Measurements from ENCODE around the gene LPAR1. TPM values are rescaled to one million over a fixed set of nuclear protein-coding genes. Genes with fewer than 3 reads are reported as not detected.

Gene LPAR1
- polyA plus RNA-seq, 3 donors = 20.1 to 28.6 (median 22.6) TPM

DNA sequence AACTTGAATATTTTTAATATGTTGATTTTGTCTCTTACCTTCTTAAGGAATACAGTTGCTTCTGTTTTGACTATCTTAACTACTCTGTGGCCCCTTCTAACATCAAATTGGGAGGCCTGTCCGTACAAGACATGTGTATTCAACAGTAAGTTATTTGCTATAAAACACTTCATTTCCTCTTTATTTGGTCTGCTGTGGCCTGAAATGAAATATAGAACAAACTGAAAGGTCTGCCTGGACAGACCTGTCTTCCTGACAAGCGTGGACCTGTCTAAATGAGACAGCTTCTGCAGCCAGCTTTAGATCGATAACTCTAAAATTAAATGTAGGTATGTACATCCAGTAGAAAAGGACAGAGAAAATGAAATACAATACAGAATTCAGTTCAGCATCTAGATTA is 2.2 kb upstream of the LPAR1 start:
- no peak for DNase-seq

DNA sequence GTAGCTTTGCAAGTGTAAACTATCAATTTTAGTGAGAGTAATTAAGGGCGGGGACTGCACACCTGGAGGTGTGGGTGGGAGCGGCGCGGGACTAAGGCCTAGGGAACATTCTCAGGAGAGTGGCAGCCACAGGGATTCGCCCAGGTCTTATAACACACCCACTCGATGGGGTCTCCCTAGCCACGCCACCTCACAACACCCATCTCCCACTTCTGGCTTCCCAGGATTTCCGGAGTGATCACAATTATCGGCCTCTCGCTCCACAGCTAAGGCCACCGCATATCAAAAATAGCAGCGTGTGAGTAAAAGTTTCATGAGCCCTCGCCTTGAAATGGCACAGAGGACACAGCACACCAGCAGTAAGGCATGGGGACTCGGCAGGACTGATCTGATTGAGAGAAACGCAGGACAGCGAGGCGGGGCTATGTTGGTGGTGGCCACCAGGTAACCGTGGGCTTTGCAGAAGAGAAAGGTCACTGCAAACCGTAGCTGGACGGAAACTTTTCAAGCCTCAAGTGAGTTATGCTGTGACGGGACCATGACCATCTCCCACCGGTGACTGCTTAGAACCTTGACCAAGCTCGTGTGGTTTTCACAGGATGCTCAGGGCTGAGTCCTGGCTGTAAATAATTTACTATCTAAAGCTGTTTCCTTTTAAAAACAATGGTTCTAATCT is 1.1 kb upstream of the LPAR1 start:
- peak; percentile 3 for DNase-seq

DNA sequence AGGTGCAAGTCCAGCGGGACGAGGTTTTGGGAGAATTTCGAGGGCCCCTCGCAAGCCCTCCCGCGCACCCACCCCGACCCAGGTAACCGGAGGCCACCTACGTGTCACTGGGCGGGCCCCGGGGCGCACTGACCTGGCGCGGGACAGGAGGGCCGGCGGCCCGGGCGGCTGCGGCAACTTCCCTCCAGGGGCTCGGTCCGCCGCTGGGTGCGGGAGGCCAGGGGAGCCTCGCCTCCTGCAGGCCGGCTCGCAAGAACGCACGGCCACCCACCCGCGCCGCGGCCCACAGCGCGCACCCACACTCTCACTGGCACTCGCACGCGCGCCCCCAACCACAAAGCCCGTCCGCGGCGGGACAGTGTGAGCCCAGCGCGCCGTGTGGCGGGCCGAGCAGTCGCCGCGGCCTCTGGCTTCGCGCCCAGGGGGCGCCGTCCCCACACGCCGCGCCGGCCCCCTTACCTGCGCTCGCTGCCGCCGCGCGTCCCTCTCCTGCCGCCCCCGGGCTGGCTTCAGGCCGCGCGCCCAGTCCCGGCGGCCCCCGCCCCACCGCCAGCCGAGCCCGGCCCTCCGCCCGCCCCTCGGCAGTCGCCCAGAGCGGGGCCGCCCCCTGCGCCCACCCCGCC is 451 bp downstream of the LPAR1 start:
- peak; percentile 65 for DNase-seq

DNA sequence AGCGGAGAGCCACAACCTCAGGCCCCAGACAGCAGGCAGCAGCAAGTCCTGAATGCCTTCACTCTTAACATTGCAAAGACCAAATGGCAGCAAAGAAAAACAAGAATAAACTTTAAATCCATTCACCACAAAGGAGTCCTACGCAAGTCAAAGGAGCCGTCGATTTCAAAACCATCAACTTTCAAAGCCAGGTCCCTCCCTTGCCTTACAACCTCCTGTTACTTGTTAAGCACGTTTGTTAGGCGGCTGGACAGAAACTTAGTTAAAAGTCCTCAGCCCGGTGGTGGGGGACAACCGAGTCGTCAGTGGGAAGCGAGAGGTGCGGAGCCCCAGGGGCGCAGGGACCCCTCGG is 938 bp downstream of the LPAR1 start:
- DNase-seq = peak; percentile 48

DNA sequence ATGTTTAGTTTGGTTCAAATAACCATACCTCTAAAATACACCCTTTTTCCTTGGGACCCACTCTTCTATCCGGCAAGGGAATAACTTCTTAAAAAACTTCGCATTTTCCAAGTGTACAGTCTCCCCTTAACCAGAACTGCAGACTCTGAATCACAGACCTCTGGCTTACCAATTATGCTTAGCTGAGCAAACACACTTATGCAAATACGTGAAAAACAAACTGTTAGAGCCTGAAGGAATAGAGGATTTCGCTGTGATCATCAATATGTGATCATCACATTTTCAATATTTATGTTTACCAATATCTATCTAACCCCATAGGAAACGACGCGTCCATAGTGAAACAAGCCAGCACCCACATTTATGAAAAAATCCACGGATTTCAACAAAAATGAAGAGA is 1.3 kb downstream of the LPAR1 start:
- DNase-seq = peak; percentile 9

DNA sequence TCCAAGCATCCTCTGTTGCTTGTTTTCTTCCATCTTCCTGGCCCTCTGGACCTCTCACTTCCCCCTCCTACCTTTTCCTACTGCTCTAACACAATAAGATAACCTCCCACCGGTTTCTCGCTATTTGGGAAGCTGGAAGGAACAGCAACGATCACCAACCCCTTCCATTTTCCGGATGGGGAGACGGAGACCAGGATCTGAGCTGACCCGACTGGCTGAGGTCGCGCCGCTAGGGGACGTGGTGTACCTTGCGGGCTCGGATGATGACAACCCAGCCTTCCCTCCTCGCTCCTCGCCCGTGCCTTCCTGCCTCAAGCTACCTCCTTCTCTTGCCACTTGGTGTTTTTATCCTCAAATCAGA is 1.9 kb downstream of the LPAR1 start:
- DNase-seq = peak; percentile 29

DNA sequence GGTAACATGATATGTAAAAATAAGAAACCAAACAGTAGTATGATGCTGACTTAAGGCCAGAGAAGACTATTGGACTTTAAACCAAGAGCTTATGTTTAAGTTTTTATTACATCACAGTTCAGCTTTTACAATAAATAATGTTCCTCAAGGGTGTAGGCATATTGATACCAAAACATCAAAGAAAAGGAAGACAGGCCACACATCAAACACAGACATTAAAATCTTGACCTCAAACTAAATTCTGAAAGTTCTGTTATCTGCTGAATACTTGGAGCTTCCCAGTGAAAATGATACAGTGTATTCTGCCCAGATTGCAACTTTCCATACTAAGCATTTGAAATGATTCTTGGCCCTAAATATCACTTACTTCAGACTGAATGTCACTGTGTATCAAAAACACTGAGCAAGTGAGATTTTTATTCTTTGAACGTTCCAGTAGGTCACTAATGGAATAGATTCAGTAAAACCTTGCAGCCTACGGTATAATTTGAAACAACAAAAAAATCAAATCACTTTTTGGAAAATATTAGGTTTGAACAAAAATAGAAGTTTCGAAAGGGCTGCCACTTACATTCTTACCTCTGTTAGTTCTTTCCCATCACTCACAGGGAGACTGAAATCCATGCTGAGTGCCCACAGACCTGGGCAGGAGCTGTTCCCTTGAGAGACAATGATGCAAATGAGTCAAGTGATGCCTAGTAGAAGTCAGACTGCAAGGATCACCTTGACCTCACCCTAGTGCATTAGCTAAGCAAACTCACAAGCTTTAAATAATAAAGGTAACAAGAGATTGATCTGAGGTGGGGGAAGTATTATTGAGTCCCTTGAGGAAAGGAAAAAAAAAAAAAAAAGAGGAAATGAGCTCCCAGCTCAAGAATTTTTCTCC is 2.5 kb downstream of the LPAR1 start:
- DNase-seq = no peak

- no peak for DNase-seq
Measured at GRCh38 chr9:111034898-111035539, 3.3 kb downstream of the LPAR1 start.

GRCh38 chr9:111034170-111034897 is 3.9 kb downstream of the LPAR1 start:
- DNase-seq = no peak

GRCh38 chr9:111030492-111030891 is 7.8 kb downstream of the LPAR1 start:
- no peak for DNase-seq

DNA sequence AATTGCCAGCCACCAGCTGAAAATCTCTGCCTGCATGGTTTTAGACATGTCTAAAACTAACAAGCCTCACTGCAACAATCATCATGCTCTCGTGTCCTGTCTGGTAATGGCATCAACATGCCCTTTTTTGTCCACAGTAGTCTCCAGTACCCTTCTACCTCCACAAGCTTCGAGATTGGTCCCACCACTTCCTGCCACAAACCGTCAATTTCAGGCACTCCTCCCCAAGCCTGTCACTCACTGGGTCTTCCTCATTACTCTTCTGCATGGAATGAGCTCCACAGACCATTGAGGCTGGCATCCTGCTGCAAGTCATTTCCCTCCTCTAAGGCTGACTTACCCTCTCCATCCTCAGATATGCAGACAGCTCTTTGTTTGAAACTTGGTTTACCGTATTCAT is 9.0 kb downstream of the LPAR1 start:
- DNase-seq = no peak

GRCh38 chr9:111027798-111028197 is 10.5 kb downstream of the LPAR1 start:
- DNase-seq = no peak

DNA sequence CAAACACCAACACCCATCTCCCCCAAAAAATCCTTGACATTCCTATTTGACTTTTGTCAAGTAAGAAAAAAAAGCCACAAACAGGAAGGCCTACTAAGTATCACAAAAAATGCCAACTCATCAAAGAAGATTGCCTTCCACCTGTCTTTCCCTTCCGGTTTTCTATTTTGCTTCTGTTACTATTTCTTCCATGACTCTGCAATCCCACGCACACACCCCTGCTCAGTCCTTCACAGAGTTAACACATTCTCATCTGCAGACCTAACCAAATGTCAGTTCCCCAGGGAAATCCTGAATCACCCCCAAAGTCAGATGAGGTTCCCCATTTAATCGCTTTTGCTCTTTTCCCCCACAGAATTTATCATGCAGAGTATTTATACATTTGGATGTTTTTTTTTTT is 15.1 kb downstream of the LPAR1 start:
- no peak for DNase-seq

- no peak for DNase-seq
Measured at GRCh38 chr9:111020594-111020993, 17.7 kb downstream of the LPAR1 start.

DNA sequence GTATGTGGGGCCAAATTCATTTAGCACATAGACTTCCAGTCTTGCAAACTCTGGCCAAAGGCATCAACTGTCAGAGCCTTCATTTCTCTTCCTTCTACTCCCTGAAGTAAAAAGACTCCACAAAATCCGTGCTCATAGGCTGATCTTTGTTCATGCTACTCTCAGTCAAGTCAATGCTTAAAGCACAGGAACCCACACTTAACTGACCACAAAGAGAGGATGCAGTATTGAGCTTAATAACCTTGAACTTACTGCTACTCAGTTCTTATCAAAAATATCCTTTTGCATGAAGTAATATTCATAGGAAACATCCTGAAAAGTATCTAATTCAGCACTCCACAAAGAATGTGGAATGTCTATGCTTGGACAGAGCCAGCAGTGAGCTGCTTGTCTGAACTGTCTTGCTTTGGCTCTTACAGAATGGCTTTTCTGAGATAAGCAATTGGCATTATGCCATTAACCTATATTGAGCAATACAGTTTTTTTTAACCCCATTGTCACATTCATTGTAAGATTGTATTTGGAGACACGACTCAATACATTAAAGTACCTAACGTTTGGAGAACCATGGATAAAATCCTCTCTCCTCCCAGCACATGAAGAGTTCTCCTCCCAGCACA is 21.7 kb downstream of the LPAR1 start:
- DNase-seq = no peak

DNA sequence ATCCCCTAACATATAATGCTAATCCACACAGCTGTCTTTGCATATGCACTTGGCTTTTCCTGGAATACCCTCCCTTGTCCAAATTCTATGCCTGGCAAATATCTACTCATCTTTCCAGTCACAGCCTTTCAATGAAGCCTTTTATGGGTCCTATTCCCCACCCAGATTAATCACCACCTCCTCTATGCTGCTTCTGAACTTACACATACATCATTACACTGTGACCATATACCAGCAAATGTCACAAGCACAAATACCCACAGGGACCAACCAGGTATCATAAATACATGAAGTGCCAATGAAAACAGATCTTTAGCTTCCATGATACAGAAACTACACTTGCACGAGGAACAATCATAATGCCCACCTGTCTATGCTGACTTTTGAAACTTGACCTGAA is 22.3 kb downstream of the LPAR1 start:
- no peak for DNase-seq

DNA sequence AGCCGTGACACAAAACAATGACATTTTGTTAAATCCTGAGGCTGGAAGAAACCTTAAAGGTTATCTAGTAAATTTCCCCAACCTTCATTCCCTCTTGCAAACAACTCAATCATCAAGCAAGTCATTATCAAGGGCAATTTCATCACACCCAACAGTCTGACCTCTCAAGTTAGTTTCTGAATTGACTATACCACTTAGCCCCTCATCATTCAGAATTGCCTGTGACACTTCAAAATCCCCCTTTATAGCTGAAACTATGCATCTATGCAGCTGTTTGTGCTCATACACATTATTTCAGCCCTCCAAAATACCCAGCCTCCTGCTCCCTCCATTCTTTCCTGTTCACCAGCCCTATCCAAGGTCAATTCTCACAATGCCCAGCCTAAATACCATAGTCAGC is 24.6 kb downstream of the LPAR1 start:
- DNase-seq = no peak

DNA sequence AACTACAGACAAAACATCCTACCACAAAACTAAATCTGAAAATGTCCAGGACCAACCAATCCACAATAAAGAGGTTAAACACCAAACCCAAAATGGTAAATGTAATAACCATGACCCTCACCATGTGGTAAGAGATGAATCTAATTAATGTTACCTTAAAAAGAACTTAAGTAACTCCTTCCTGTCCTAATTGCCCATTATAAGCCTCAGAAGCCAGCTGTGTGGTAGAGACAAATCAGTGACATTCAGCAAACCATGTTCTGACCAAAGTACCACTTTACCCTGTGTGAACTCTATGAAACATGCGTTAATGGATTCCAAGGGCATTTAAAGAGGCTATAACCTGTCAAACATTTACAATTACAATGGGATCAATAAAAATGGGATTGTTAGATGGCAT is 25.0 kb downstream of the LPAR1 start:
- no peak for DNase-seq

- no peak for DNase-seq
Measured at GRCh38 chr9:111008158-111009075, 29.9 kb downstream of the LPAR1 start.

DNA sequence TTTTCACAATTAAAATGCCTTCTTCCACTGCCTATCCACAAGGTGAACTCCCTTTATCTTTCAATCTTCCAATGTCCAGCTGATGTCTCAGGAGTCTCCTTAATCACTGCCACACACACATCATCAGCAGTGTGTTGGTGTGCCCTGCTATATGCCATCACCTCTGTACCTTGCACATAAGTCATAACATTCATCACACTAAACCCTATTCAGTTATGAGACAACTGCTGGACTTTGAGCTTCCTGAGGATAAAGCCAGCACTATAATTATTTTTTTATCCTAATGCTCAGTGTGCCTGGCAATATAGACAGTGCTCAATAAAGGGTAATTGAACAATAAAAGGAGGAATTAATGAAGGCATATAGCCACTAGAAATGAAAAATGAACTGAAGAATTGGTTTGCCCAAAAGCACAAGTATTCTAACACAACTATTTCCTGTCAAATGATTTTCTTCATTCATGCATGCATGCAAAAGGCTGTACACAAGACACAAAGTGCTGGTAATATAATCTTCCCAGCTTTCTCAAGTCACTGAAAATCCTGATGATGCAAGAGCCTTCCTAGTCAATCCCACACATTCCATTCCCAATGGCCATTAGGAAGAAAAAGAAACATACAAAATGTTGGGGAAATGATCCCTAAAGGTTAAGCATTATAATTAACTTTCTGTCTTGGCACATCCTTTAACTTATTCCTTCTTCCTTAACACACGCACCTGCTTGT is 32.4 kb downstream of the LPAR1 start:
- DNase-seq = no peak

All from renal pelvis (tissue), 4 donors.